GM18519 (cell line): Measurements from ENCODE around the gene TMEM132A.
"Not testable (repeated sequence)": the region's sequence is repeated elsewhere in the genome, so short reads cannot be mapped to it uniquely, and the experiment has no call there.

Source experiments
- ATAC-seq: cut with Tn5 transposase; IDR thresholded peaks from one replicate; pipeline ENCODE4 v1.9.1; 2021; ENCODE audit warnings: mild to moderate bottlenecking, moderate library complexity; ENCODE audit not compliant: unreplicated experiment, low FRiP score

The TMEM132A gene

DNA sequence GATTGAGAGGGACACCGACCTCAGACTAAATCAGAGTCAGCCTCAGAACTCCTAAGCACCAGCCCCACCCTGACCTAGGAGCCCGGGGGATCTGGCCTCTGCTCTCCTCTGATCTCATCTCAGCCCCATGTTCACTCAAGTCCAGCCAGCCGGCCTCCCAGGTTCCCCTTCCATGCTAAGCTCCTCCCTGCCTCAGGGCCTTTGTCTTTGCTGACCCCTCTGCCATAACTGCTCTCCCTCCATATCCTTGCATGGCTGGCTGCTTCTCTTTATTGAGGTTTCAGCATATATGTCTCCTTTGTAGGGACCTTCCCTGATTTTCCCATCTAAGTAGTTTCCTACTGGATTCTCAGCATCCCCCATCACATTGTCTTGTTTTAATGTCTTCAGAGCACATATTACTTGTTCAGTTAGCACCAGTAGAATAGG lies 28.5 kb downstream of the TMEM132A start:
- ATAC-seq: no peak

DNA sequence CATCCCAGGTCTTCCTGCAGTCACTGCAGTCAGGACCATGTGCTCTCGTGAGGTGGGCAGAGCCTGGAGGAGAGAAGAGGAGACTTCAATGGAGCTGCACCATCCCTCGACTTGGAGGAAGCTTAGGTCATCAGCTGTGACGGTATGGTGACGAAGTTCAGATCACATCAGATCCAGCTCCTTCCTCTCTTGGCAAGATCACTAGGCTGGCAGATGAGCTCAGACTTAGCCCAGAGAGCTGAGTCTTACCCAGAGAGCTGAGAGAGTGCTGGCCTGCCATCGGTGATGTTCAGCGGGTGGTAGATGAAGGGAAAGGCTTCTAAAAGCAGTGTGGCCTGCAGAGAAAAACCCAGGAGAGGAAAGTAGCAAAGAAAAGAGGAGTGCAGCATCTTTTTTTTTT lies 29.5 kb downstream of the TMEM132A start:
- no peak for ATAC-seq

DNA sequence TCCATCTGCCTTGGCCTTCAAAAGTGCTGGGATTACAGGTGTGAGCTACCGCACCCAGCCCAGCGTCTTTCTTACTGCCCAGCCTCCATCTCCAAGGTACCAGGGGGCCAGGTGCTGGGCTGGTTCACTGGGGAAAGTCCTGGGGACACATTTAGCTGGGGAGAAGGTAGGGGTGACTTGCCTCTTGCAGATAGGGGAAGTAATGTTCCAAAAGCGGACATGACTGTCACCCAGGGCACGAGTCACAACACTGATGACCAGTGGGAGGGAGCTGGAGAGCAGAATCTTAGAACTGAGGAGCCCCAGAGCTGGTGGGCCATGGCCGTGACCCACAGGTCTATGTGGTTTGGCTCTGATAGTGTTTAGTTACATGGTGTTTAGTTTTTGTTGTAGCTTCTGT lies 30.2 kb downstream of the TMEM132A start:
- no peak for ATAC-seq

DNA sequence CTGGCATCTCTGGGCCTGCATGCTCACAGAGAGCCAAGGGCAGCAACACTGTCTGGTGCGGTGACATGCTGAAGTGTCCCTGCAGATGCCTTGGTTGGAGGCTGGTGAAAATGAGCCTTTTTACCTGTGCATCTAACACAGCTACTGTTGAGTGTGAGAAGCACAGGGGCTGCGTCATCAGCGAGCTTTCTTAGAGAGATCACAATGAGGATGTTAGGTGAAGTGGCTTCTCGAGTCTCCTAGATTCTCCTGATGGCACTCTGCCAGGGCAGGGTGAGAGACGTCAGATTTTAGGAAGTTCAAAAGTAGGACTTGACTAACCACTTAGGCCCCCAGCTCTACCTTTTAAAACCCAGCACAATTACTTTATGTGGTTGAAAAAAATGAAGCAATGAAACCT lies 31.3 kb downstream of the TMEM132A start:
- no peak for ATAC-seq

DNA sequence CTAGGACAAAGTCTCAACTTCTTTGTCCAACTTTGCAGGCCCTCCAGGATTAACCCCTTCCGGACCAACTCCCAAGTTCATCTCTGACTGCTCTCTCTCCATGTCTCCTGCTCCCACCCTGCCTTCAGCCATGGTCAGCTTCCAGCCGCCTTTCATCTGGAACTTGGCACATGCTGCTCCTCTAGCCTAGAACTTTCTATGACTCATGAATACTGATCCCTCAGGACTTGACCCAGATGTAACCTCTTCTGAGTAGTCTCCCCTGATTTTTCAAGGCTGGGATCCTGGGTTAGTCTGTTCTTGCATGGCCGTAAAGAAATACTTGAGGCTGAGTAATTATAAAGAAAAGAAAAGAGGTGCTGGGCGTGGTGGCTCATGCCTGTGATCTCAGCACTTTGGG lies 32.9 kb downstream of the TMEM132A start:
- ATAC-seq: no peak

DNA sequence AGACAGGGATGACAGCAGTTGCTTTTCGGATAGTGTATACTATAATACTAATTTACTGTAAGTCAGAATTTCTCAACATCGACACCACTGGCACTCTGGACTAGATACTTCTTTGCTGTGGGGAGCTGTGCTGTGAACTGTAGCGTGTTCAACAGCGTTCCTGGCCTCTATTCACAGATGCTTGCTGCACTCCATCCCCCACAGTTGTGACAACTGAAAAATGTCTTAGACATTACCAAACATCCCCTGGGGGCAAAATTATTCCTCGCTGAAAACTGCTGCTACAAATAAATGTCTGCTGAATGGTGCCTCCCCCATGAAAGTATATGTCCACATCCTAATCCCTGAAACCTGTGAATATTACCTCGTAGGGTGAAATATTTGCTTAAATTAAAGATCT lies 35.2 kb downstream of the TMEM132A start:
- no peak for ATAC-seq

DNA sequence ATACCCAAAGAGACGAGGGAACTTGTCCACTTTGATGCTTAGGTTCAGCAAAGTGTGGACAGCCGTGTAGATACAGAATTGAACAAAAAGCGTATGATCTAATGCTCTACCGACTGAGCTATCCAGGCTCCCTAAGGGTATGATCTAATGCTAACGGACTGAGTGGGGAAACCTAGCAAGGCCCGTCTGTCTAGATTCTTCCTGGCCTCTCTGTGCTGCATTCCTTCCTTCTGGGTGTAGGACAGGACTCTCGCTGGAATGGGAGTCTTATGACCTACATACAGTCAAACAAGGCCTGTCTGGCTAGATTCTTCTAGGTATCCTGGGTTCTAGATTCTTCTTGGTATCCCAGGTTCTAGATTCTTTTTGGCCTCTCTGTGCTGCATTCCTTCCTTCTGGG lies 36.1 kb downstream of the TMEM132A start:
- no peak for ATAC-seq

DNA sequence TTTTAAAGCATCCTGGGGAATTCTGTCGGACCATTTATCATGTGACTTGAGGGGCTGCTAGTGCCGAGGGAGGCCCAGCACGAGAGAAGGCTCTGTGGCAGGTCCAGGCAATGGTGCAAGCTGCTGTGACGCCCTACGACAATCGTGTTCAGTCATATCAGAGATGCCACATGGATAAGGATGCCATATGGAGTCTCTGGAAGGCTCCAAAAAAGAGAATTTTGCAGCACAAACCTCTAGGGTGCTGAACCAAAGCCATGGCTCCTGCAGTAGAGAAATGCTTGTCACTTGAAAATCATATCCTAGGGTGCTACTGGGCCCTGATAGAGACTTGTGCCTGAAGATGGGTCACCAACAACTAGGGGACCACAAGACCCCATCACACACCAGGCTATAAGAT lies 40.5 kb downstream of the TMEM132A start:
- no peak for ATAC-seq

DNA sequence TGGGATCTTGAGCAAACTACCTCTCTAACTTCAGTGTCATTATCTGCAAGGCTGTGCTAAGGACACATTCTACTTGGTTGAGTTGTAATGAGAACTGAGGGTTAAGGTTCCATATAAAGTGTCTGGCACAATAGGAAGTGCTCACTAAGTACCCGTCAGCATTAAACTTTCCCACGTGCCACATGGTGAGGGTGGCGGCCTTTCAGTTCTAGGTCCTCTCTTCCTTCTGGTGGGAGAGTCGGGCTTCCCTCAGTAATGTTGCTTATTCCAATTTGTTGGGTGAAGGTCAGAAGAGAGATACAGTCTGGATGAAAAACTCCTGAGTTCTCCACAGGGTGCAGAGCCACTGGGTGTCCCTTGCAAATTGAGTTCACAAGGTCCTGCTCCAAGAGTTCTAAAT lies 42.6 kb downstream of the TMEM132A start:
- no peak for ATAC-seq

DNA sequence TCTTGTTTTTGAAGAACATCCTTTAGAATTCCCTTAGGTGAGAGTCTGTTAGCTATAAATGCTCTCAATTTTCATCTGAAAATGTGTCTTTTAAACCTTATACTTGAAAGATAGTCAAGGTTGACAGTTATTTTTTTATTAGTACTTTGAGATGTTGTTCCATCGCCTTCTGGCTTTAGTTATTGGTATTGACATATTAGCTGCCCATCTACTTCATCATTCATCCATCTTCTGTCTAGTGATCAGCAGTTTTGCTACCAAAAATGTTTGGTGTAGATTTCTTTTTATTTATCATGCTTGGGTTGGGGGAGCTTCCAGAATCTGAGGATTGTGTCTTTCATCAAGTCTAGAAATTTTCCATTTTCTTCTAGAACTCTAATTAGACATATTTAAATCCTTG lies 44.0 kb downstream of the TMEM132A start:
- ATAC-seq: no peak

DNA sequence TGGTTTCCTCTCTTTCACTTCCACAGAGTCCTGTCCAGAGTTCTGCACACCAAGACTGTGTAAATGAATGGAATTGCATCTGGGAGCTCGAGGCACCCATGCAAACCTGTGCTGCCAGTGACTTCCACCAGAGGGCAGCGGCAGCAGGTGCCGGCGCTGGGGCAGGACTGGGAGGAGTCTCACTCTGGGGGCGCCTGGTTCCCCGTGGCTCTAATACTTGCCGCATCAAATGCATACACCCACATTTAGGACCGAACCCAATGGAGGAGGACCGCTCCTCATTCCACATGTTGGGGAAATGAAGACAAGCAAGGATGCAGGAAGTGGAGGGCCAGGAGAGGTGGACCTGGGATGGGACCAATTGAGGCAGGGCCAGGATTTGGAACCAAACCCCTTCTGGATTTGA lies 46.1 kb downstream of the TMEM132A start:
- ATAC-seq: peak; percentile 59

DNA sequence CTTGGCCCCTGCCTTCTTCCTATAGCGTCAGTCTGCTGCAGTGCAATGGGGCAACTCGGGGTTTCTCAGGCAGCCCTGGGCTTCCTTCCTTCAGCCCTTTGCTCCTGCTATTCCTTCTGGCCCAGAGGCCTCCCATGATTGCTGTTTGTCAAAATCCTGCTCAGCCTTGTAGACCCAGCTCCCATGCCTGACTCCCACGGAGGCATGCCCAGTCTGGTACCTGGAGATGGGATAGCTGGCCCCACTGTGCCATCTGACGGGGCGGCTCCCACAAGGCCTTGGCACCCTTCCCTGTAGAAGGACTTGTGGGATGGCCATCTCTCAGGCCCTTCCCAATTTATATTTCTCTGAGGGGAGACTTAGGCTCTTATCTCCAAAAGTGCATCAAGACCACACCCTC lies 46.6 kb downstream of the TMEM132A start:
- no peak for ATAC-seq

DNA sequence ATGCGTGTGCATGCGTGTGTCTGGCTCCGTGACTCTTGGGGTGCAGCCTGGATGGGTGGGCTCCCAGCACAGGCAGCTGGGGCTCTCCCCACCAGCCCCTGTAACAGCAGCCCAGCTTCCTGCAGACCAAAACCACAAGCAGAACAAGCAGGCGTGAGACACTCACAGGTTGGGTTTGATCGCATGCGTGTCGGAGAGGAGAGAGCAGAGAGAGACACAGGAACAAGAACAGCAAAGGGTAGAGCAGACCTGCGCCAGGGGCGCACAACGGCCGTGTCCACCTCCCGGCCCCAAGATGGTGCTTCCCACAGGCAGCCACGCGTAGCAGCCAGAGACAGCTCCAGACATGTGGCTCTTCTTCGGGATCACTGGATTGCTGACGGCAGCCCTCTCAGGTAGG lies 47.3 kb downstream of the TMEM132A start, which contains the start of gene CD6:
CD6 (plus strand) TSS at position 161 of the 400 bp plus-strand sequence; CDS start at position 347, 186 bp downstream.
- ATAC-seq: no peak

DNA sequence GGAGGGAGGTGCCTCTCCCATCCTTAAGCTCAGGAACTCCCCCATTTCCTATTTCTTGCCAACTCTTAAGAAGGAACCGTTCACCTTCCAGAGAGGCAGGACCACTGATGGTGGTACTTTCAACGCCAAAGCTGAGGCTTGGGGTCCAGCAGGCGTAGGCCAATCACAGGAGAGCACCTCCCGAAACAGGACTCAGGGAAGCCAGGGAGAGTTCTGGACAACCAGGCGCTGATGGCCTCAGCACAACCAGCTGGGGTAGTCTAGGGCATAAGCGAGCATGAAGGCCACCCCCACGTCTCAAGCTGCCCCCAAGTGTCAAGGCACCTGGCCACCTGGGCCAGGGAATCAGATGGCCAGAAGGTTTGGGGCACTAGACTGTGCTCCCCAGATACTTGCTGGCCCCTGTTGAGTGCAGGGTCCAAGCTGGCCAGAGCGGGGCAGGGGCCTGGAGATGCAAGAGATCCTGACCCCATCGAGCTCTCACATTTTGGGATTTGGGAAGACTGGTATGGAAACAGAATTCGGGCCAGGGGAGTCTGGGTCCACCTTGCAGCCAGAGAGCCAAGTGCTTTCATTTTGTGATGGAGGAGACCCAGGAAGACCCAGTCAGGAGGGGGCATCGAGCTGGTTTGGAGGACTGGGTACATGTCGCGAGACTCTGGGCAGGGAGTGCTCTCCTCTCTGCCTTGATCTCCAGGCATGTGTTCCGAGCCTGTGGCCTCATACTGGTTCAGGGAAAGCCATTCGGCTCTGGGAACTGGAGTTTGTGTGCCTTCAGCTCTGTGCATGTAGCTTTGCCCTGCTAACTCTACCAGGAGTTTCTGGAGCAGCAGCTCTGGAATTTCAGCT lies 48.1 kb downstream of the TMEM132A start:
- ATAC-seq: no peak

DNA sequence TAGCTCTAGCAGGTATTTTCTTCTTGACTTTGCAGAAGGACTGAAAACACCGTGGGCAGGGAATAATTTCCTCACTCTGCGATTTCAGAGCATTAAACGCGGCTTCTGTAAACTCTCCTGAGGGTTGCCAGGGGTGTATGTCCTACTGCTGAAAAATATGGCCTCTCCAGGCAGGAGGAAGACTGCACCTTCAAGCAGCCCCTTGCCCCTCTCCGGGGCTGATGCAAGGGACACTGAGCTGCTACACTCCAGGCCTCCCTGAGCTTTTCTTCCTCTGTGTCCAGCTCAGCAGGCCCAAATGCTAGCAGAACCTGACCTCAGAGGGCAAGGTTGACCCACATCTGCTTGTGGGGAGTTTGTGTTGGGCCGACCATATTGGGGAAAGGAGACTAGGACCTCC lies 49.4 kb downstream of the TMEM132A start:
- ATAC-seq: no peak

DNA sequence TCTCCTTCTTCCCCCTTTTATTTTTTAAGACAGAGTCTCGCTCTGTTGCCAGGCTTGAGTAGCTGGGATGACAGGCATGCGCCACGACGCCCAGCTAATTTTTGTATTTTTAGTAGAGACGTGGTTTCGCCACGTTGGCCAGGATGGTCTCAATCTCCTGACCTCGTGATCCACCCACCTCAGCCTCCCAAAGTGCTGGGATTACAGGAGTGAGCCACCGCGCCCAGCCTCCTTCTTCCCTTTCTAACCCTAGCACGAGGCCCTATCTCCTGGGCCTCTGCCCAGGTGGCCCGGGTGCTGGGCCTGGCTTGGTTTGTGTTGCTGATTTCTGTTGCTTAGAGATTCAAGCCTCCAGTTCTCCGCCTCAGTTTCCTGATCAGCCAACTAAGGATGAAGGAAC lies 50.1 kb downstream of the TMEM132A start:
- ATAC-seq: not testable (repeated sequence)

DNA sequence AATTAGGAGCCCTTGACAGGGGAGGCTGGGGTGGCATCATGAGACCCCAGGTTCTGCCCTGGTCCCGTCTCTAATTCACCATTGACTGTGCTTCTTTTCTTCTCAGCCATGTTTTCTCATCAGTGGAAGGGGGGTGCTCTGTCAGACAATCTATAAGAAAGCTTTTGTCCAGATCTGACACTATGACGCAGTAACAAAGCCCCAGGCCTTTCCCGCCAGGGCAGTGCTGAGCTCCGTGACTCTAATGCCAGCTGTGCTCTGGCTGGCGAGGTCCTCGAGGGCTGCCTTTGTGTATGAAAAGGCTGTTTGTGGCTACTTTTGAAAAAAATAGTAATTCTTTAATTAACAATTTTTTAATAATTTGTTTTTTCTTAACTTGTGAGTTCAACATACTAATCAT lies 50.5 kb downstream of the TMEM132A start:
- ATAC-seq: no peak

DNA sequence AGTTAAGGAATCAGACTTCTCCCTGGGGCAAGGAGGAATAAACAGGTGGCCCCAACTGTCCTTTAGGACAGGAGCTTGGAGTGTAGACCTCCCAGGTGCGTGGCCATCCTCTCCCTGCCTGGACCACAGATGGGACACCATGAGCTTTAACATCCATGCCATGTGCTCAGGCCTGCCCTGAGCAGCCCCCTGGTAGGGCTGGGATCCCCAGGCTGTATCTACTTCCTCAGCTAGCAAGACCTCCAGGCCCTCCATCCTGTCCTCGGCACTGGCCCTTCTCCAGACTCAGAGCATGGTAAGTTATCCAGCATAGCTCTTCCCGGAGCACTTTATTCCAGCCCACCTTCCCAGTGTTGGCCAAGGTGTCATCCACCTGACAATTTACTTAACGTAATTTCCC lies 53.0 kb downstream of the TMEM132A start:
- no peak for ATAC-seq

DNA sequence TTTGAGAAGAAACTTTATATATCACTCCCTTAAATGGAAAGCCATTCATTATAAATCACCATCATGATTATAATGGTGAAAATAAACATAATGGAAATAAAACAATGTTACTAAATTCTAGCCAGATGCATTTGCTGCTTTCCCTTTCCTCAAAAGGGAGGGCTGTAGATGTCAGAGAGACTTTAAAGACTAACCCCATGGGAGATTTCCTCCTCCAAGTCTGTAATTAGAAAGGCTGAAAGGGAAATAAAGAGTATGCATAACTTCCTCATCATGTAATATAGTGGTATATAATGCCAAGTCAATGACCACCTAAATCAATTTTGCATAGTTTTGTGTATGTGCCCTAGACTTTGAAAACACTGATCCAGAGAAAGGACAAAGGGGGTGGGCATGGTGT lies 53.6 kb downstream of the TMEM132A start:
- no peak for ATAC-seq

DNA sequence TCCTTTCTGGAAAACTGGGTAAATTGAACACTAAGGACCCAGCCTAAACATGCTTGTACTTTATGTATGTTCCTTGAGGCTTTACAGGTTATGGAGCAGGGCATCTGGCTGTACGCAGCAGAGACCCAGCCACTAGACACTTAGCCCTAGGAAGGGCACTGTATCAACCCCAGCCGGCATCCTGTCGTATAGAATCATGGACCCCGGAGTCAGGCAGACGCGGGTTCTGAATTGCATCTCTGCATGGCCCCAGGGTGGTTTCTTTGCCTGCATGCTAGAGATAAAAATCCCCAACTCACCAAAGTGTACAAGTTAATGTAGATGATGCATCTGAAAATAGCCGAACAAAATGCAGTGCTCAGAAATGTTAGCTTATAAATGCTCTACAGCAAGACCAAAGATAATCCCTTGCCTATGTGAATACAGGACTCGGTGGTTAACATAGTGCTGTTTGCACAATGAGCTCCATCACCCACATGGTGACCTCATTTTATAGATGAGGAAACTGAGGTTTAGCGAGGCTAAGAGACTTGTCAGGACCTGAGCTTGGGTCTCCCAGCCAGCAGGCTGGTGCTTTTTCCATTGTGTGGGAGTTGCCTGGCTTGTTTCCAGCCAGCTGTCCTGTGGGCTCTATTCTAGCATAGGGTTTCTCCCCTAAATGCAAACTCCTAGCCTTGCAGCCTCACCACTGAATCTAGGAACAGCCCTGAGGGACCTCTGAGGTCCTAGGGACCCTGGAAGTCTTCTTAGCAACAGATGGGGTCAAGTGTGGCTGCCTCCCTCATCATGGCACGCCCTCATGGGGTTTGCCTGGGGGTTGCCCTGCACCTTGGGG lies 54.5 kb downstream of the TMEM132A start:
- no peak for ATAC-seq

DNA sequence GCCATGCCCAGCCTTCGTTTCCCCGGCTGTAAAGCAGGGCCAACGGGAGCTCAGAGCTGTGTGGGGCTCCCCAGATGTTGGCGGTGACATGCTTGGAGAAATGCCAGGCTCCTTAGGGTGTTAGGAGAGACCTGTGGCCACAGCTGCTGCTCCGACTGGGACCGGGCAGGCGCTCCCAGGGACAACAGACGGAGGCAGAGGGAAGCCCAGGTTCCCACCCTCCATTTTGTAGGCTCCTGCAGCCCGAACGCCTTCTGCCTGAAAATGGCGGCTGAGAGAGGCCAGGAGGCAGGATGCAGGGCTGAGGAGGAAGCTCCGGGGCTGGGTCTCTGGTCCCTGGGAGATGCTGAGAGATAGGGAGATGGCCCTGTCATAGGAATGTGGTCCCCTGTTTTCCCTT lies 57.3 kb downstream of the TMEM132A start:
- ATAC-seq: no peak

DNA sequence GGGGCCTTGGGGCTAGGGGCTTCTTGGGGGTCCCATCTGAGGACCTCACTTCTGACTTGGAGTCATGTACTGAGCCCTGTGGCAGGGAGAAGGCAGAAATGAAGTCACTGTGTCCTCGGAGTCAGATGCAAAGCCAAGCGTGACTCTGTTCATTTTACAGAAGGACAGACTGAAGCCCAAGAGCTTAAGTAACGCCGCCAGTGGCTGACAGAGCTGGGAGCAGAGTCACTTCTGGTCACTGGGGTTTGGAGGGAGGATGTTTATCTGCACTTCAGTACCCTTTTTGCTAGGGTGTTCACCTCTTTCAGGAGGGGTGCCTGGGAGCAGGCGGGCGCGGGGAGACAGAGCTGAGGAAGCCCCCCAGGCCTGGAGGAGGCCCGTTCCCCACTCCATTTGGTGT lies 57.9 kb downstream of the TMEM132A start:
- ATAC-seq: no peak
